Adipocyte (in vitro differentiated cells): ENCODE data around the gene COA8.

ENCODE experiments used
- DNase-seq: peaks from one replicate; pipeline ENCODE4 v3.0.0-alpha.2; 2015; ENCODE audit warnings: low read depth
- H3K27me3 ChIP-seq: replicated peaks from 2 replicates; pipeline ENCODE4 v1.7.0; 2013; ENCODE audit warnings: mild to moderate bottlenecking, low read length, moderate library complexity; ENCODE audit not compliant: control insufficient read depth, insufficient read depth
- H3K36me3 ChIP-seq: 2 replicates; pipeline ENCODE4 v1.7.0; 2013; ENCODE audit warnings: low read length, mild to moderate bottlenecking, moderate library complexity; ENCODE audit not compliant: control insufficient read depth, insufficient read depth, severe bottlenecking
- H3K4me1 ChIP-seq: 2 replicates; pipeline ENCODE4 v1.7.0; 2013; ENCODE audit warnings: mild to moderate bottlenecking, low read length, moderate library complexity; ENCODE audit not compliant: control insufficient read depth, insufficient read depth
- H3K4me3 ChIP-seq: 2 replicates; pipeline ENCODE4 v1.7.0; 2013; ENCODE audit warnings: mild to moderate bottlenecking, low read length, moderate library complexity
- H3K9ac ChIP-seq: 2 replicates; pipeline ENCODE4 v1.7.0; 2013; ENCODE audit warnings: mild to moderate bottlenecking, low read length, moderate library complexity
- H3K9me3 ChIP-seq: 2 replicates; pipeline ENCODE4 v1.7.0; 2013; ENCODE audit warnings: mild to moderate bottlenecking, low read length, moderate library complexity; ENCODE audit not compliant: control insufficient read depth

Gene COA8

DNA sequence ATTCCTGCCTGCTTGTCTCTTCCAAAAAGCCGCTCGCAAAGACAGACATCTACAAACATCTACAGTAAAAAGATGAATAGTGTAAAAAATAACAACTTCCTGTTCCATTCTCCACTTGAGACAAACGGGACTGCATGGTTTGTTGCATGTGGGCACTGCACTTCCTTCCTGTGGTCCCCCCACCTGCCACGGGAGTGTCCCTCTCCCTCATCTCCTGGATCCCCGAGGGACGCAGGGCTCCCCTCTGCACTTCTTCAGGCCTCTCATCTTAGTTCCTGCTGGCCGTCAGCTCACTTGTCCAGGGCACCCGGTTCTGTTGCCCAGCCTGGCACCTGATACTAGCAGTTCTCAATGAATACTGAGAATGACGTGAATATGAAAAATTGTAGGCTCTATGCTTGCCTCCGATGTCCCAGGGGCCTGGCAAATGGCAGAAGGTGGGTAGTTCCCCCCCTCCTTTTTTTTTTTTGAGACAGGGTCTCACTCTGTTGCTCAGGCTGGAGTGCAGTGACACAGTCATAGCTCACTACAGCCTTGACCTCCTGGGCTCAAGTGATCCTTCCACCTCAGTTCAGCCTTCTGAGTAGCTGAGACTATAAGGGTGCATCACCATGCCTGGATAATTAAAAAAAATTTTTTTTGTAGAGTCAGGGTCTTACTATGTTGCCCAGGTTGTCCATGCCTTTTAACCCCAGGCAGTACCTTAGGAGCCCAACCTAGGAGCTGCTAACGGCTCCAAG lies 62.8 kb downstream of the COA8 start:
- Histone ChIP-seq H3K9me3 (no peaks in the 10 kb centered on the region), H3K36me3 (no peaks in the 10 kb centered on the region), H3K4me1 (peaks cover 28% of the 10 kb centered on the region), H3K9ac (peak overlapping the region; percentile 46), H3K27me3 (no peaks in the 10 kb centered on the region), H3K4me3 (no peak overlapping the region)
- no peak for DNase-seq

DNA sequence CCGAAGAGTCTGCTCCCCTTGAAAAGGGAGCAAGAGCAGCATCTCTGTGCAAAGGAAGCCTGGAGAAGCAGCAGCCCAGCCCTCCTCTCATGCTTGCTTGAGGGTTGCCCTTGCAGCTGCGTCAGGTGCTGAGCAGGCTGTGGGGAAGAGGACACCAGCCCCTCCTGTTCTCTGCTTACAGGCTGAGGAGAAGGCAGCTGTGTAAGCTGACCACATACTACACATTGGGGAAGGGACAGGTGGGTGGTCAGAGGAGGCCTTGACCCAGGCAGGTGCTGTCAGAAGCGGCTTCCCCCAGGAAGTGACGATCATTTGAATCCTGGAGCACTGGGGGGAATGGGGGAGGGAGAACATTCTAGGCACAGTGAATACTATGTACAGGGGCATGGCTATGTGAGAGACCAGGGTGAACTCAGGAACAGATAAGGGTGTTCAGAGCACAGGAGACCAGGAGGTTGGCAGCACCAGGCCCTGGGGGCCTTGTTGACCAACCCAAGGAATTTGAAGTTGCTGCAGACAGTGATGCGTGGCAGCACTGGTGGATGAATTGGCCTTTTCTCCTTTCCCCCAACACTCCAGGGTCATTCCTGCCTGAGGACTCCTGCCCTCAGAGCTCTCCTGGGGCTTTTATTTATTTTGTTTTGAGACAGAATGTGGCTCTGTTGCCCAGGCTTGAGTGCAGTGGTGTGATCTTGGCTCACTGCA lies 63.5 kb downstream of the COA8 start:
- Histone ChIP-seq H3K27me3 (no peaks in the 10 kb centered on the region), H3K9me3 (no peaks in the 10 kb centered on the region), H3K9ac (no peak overlapping the region), H3K36me3 (no peaks in the 10 kb centered on the region), H3K4me1 (peaks cover 34% of the 10 kb centered on the region), H3K4me3 (no peak overlapping the region)
- no peak for DNase-seq

DNA sequence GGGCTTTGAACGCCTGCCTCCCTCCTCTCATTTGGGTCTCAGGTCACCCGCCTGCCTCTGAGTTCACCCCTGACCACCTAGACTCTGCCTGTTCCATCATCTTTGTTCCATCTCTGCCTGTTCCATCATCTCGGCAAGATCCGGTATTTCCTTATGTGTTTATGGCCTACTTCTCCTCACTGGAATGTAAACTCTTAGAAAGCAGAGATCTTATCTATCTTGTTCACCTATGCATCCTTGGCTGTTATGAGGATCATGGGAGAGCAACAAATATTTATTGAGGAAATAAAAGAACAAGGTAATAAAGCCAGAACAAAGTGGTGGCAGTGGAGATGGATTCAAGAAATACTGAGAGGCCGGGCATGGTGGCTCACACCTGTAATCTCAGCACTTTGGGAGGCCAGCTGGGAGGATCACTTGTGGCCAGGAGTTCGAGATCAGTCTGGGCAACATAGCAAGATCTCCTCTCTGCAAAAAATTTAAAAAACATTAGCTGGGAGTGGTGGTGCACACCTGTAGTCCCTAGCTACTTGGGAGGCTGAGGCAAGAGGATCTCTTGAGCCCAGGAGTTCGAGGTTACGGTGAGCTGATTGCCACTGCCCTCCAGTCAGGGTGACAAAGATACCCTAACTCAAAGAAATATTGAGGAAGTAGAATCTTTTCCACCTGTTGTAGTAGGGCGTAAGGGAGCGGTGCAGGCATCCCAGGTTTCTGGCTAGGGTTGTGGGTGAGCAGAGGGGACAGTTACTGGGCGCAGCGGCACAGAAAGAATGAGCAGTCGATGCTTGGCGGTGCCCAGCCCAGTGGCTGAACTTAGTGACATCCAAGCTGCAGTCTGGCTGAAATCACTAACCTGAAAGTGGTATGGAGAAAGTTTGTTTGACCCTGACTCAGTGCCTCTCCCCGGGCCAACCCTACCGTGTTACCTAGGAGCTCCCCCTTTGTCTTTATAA lies 64.6 kb downstream of the COA8 start:
- no peak for DNase-seq
- Histone ChIP-seq H3K36me3 (peaks cover 8% of the 10 kb centered on the region), H3K4me3 (no peak overlapping the region), H3K27me3 (no peaks in the 10 kb centered on the region), H3K9ac (peak overlapping the region; percentile 93), H3K9me3 (no peaks in the 10 kb centered on the region), H3K4me1 (peaks cover 35% of the 10 kb centered on the region)

DNA sequence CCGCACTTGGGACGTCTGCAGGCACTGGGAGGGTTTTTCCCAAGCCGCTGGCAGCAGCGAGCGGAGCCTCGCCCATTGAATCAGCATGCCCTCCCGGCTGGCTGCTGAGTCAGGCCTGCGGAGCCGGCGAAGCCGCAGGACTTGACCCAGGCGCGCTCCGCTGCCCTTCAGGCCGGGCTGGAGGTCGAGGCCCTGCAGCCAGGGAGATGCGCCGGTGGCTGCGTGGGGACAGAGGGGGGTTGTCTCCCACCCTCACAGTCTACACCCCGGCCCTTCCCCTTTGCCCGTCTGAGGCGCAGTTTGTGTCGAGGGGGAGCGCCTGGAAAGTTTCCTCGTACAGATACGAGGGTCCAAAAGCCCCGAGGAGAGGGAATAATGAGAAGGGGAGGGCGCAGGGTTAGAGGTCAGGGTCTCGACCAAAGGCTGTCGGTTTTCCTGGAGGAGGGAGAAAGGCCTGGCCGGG lies 65.5 kb downstream of the COA8 start:
- Histone ChIP-seq H3K9ac (peak overlapping the region; percentile 93), H3K9me3 (no peaks in the 10 kb centered on the region), H3K4me3 (peak overlapping the region; percentile 86), H3K36me3 (peaks cover 13% of the 10 kb centered on the region), H3K27me3 (no peaks in the 10 kb centered on the region), H3K4me1 (peaks cover 35% of the 10 kb centered on the region)
- DNase-seq = peak; percentile 91

DNA sequence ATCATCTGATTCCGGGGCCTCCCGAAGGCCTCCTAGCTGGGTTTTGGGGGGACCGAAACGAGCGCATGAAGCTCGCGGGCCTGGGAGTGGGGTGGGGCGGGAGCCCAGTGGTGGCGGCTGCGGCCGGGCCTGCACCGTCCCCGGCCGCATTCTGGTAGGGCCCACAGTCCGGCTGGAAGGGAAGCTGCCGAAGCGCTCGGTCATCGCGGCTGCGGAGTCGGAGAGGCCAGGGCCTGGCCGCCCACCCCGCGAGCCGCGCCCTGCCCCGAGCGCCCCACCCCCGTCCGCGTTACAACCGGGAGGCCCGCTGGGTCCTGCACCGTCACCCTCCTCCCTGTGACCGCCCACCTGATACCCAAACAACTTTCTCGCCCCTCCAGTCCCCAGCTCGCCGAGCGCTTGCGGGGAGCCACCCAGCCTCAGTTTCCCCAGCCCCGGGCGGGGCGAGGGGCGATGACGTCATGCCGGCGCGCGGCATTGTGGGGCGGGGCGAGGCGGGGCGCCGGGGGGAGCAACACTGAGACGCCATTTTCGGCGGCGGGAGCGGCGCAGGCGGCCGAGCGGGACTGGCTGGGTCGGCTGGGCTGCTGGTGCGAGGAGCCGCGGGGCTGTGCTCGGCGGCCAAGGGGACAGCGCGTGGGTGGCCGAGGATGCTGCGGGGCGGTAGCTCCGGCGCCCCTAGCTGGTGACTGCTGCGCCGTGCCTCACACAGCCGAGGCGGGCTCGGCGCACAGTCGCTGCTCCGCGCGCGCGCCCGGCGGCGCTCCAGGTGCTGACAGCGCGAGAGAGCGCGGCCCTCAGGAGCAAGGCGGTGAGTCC lies 66.1 kb downstream of the COA8 start, which contains the start of gene KLC1:
KLC1 (plus strand) TSS at position 528 of the 819 bp plus-strand sequence. CDS start 25,354 bp downstream, outside the sequence.
- Histone ChIP-seq H3K36me3 (peaks cover 13% of the 10 kb centered on the region), H3K4me3 (peak within 1 kb of the TSS; percentile 86), H3K27me3 (no peaks in the 10 kb centered on the region), H3K4me1 (peaks cover 32% of the 10 kb centered on the region), H3K9ac (peak within 1 kb of the TSS; percentile 93), H3K9me3 (no peaks in the 10 kb centered on the region)
- peak; percentile 91 for DNase-seq

DNA sequence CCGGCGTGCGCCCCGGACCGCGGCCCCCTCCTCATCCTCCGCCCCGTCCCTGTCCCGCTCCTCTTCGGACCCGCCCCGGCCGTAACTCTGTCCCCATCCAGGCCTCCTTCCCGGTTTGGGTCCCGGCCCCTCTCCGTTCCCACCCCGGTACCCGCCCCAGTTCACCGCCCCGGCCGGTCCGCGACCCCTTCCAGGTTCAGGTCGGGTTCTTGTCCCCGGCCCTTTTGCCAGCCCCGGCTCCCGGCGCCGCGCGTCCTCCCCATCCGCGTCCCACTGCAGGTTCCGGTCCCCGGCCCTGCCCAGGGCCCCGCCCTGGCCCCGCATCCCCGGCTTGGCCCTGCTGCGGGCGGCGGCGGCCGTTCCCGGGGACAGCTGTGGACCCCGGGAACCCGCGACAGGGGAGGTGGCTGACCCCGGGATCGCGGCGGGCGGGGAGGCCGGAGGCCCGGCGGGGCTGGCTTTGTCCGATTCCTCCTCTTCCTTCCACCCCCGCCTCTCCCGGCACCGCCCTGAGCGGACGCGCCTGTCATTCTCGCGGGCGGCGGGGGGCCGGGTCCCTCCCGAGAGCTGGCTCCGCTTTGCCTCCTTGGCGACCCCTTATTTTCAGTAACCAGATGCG lies 66.9 kb downstream of the COA8 start:
- DNase-seq = peak; percentile 70
- Histone ChIP-seq H3K9me3 (no peaks in the 10 kb centered on the region), H3K36me3 (peaks cover 13% of the 10 kb centered on the region), H3K27me3 (no peaks in the 10 kb centered on the region), H3K4me1 (peaks cover 34% of the 10 kb centered on the region), H3K9ac (peak overlapping the region; percentile 93), H3K4me3 (peak overlapping the region; percentile 86)

DNA sequence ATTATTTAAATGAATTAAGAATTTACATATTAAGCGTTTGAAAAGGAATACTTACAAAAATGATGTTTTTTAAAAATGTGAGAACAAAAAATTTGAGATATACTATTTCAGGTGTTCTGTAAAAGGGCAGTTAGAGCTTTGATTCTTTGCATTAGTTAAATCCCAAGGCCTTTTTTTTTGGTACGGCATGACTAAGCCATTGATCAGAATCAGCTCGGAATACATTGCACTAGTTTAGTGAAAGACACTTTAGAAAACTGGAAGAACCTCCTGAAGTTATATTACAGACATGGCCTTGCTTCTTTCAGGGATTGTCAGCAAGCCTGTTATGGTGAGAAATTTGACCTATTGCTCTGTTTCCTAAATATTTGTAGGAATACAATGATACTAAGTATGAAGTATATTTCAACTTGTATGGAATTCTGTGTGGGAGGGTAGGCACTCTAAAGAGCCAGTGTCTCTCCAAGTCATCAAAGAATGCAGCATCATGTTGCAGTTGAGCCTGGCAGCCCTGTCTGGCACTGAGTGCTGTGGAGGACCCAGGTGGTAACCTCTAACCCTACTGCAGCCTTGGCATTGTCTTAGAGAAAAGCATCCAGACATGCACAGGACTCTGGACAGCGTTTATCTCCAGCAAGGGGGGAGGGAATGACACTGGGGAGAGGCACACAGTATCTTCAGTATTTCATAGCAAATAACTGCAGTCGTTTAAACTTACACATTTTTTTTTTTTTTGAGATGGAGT lies 67.8 kb downstream of the COA8 start:
- Histone ChIP-seq H3K27me3 (no peaks in the 10 kb centered on the region), H3K36me3 (peaks cover 13% of the 10 kb centered on the region), H3K4me3 (peak overlapping the region; percentile 86), H3K4me1 (peaks cover 32% of the 10 kb centered on the region), H3K9me3 (no peaks in the 10 kb centered on the region), H3K9ac (peak overlapping the region; percentile 93)
- peak; percentile 60 for DNase-seq

DNA sequence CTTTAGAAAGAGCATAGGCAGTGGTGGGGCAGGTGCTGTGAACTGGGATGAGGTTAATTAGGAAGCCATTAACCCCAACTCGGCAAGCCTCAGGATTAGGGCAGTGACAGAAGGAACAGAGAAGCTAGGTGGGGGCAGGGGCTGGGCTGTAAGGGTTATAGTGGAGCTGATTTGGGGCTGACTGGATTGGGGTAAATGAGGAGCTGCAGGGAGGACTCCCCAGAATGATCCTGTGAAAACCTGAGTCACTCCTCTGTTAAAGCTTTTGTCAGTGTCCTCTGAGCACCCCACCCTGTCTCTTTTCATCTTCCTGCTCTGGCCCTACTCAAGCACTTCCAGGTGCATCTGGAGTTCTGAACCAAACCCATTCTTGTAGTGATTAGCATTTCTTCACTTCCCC lies 70.6 kb downstream of the COA8 start:
- Histone ChIP-seq H3K4me1 (peaks cover 31% of the 10 kb centered on the region), H3K9me3 (no peaks in the 10 kb centered on the region), H3K4me3 (no peak overlapping the region), H3K9ac (no peak overlapping the region), H3K27me3 (no peaks in the 10 kb centered on the region), H3K36me3 (peaks cover 19% of the 10 kb centered on the region)
- DNase-seq = no peak

DNA sequence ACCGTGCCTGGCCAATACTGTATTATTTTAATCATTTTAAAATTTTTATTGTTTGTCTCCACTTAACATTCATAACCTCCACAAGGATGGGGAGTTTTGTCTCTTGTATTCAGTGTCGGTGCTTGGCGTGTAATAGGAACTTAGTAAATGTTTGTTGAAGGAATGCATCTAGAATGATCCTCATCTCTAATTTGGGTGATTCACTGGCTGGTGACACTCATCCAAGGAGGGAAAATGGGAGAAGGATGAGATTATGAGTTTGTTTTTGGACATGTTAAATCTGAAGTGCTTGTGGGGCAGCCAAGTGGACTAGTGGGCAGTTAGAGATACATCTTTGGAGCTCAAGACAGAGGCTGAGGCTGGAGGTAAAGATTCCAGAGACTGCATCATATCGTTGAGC lies 71.4 kb downstream of the COA8 start:
- no peaks in the 10 kb centered on the region for H3K9me3 ChIP-seq
- H3K4me1 ChIP-seq = peaks cover 36% of the 10 kb centered on the region
- no peak for DNase-seq
- H3K9ac ChIP-seq = no peak overlapping the region
- no peaks in the 10 kb centered on the region for H3K27me3 ChIP-seq
- H3K36me3 ChIP-seq = peaks cover 19% of the 10 kb centered on the region
- no peak overlapping the region for H3K4me3 ChIP-seq
